Measurements from ENCODE around the gene KIAA1958.
A peak's percentile ranks its signal among the peaks of the same experiment; 100 is the strongest.

The KIAA1958 gene

GRCh38 chr9:112486221-112487007 lies at the start of gene KIAA1958:
TSS of gene KIAA1958 (plus strand) at chr9:112486827. CDS start at chr9:112574081, 87,254 bp downstream.
- peak within 1 kb of the TSS; percentile 56 for H3K27ac ChIP-seq (ENCODE audit: low read depth, low read length)
- peak within 1 kb of the TSS; percentile 70 to 79 for H3K4me3 ChIP-seq (ENCODE audit: low read depth in 1 of 2, low read length in 2 of 2)
- no peaks in the 10 kb centered on the region for H3K9me3 ChIP-seq (ENCODE audit: low read length)
- no peaks in the 10 kb centered on the region for H3K27me3 ChIP-seq (ENCODE audit: control insufficient read depth in 1 of 2, insufficient read depth in 2 of 2, low read length in 2 of 2)
- H3K4me1 ChIP-seq (ENCODE audit: insufficient read depth, low read length): peaks cover 5% of the 10 kb centered on the region
- no peaks in the 10 kb centered on the region for H3K36me3 ChIP-seq (ENCODE audit: insufficient read depth, low read length)
- H3K9ac ChIP-seq (ENCODE audit: low read length): peak within 1 kb of the TSS; percentile 5

GRCh38 chr9:112437406-112437805 lies 49.2 kb upstream of the KIAA1958 start:
- Histone ChIP-seq H3K9ac (ENCODE audit: low read length) (no peak overlapping the region), H3K27ac (ENCODE audit: low read depth, low read length) (no peak overlapping the region), H3K36me3 (ENCODE audit: insufficient read depth, low read length) (no peaks in the 10 kb centered on the region), H3K9me3 (ENCODE audit: low read length) (no peaks in the 10 kb centered on the region), H3K4me3 (ENCODE audit: low read depth in 1 of 2, low read length in 2 of 2) (no peak overlapping the region), H3K27me3 (ENCODE audit: control insufficient read depth in 1 of 2, insufficient read depth in 2 of 2, low read length in 2 of 2) (no peaks in the 10 kb centered on the region), H3K4me1 (ENCODE audit: insufficient read depth, low read length) (no peaks in the 10 kb centered on the region)

- Histone ChIP-seq H3K9me3 (ENCODE audit: low read length) (no peaks in the 10 kb centered on the region), H3K4me1 (ENCODE audit: insufficient read depth, low read length) (no peaks in the 10 kb centered on the region), H3K36me3 (ENCODE audit: insufficient read depth, low read length) (no peaks in the 10 kb centered on the region), H3K27ac (ENCODE audit: low read depth, low read length) (no peak overlapping the region), H3K27me3 (ENCODE audit: control insufficient read depth in 1 of 2, insufficient read depth in 2 of 2, low read length in 2 of 2) (no peaks in the 10 kb centered on the region), H3K4me3 (ENCODE audit: low read depth in 1 of 2, low read length in 2 of 2) (no peak overlapping the region), H3K9ac (ENCODE audit: low read length) (no peak overlapping the region)
Observed at GRCh38 chr9:112439171-112439570, 47.5 kb upstream of the KIAA1958 start.

GRCh38 chr9:112439825-112440224 lies 46.8 kb upstream of the KIAA1958 start:
- H3K4me3 ChIP-seq (ENCODE audit: low read depth in 1 of 2, low read length in 2 of 2): no peak overlapping the region
- H3K27ac ChIP-seq (ENCODE audit: low read depth, low read length): no peak overlapping the region
- no peak overlapping the region for H3K9ac ChIP-seq (ENCODE audit: low read length)
- no peaks in the 10 kb centered on the region for H3K9me3 ChIP-seq (ENCODE audit: low read length)
- no peaks in the 10 kb centered on the region for H3K27me3 ChIP-seq (ENCODE audit: control insufficient read depth in 1 of 2, insufficient read depth in 2 of 2, low read length in 2 of 2)
- no peaks in the 10 kb centered on the region for H3K4me1 ChIP-seq (ENCODE audit: insufficient read depth, low read length)
- no peaks in the 10 kb centered on the region for H3K36me3 ChIP-seq (ENCODE audit: insufficient read depth, low read length)

- Histone ChIP-seq H3K9ac (ENCODE audit: low read length) (no peak overlapping the region), H3K4me1 (ENCODE audit: insufficient read depth, low read length) (peaks cover 13% of the 10 kb centered on the region), H3K36me3 (ENCODE audit: insufficient read depth, low read length) (no peaks in the 10 kb centered on the region), H3K4me3 (ENCODE audit: low read depth in 1 of 2, low read length in 2 of 2) (no peak overlapping the region), H3K9me3 (ENCODE audit: low read length) (no peaks in the 10 kb centered on the region), H3K27me3 (ENCODE audit: control insufficient read depth in 1 of 2, insufficient read depth in 2 of 2, low read length in 2 of 2) (no peaks in the 10 kb centered on the region), H3K27ac (ENCODE audit: low read depth, low read length) (no peak overlapping the region)
Observed at GRCh38 chr9:112443200-112443599, 43.4 kb upstream of the KIAA1958 start.

GRCh38 chr9:112443636-112444035 lies 43.0 kb upstream of the KIAA1958 start:
- Histone ChIP-seq H3K4me3 (ENCODE audit: low read depth in 1 of 2, low read length in 2 of 2) (no peak overlapping the region), H3K36me3 (ENCODE audit: insufficient read depth, low read length) (no peaks in the 10 kb centered on the region), H3K27ac (ENCODE audit: low read depth, low read length) (no peak overlapping the region), H3K4me1 (ENCODE audit: insufficient read depth, low read length) (peaks cover 13% of the 10 kb centered on the region), H3K27me3 (ENCODE audit: control insufficient read depth in 1 of 2, insufficient read depth in 2 of 2, low read length in 2 of 2) (no peaks in the 10 kb centered on the region), H3K9ac (ENCODE audit: low read length) (no peak overlapping the region), H3K9me3 (ENCODE audit: low read length) (no peaks in the 10 kb centered on the region)

GRCh38 chr9:112445196-112445595 lies 41.4 kb upstream of the KIAA1958 start:
- no peak overlapping the region for H3K27ac ChIP-seq (ENCODE audit: low read depth, low read length)
- H3K9ac ChIP-seq (ENCODE audit: low read length): no peak overlapping the region
- H3K9me3 ChIP-seq (ENCODE audit: low read length): no peaks in the 10 kb centered on the region
- H3K4me3 ChIP-seq (ENCODE audit: low read depth in 1 of 2, low read length in 2 of 2): no peak overlapping the region
- no peaks in the 10 kb centered on the region for H3K27me3 ChIP-seq (ENCODE audit: control insufficient read depth in 1 of 2, insufficient read depth in 2 of 2, low read length in 2 of 2)
- H3K36me3 ChIP-seq (ENCODE audit: insufficient read depth, low read length): no peaks in the 10 kb centered on the region
- H3K4me1 ChIP-seq (ENCODE audit: insufficient read depth, low read length): peaks cover 13% of the 10 kb centered on the region

- no peaks in the 10 kb centered on the region for H3K36me3 ChIP-seq (ENCODE audit: insufficient read depth, low read length)
- H3K4me3 ChIP-seq (ENCODE audit: low read depth in 1 of 2, low read length in 2 of 2): no peak overlapping the region
- peaks cover 13% of the 10 kb centered on the region for H3K4me1 ChIP-seq (ENCODE audit: insufficient read depth, low read length)
- no peaks in the 10 kb centered on the region for H3K27me3 ChIP-seq (ENCODE audit: control insufficient read depth in 1 of 2, insufficient read depth in 2 of 2, low read length in 2 of 2)
- no peaks in the 10 kb centered on the region for H3K9me3 ChIP-seq (ENCODE audit: low read length)
- no peak overlapping the region for H3K27ac ChIP-seq (ENCODE audit: low read depth, low read length)
- H3K9ac ChIP-seq (ENCODE audit: low read length): no peak overlapping the region
Observed at GRCh38 chr9:112446080-112446479, 40.5 kb upstream of the KIAA1958 start.

GRCh38 chr9:112446526-112446925 lies 40.1 kb upstream of the KIAA1958 start:
- no peaks in the 10 kb centered on the region for H3K27me3 ChIP-seq (ENCODE audit: control insufficient read depth in 1 of 2, insufficient read depth in 2 of 2, low read length in 2 of 2)
- H3K4me1 ChIP-seq (ENCODE audit: insufficient read depth, low read length): peaks cover 13% of the 10 kb centered on the region
- H3K4me3 ChIP-seq (ENCODE audit: low read depth in 1 of 2, low read length in 2 of 2): no peak overlapping the region
- no peaks in the 10 kb centered on the region for H3K9me3 ChIP-seq (ENCODE audit: low read length)
- H3K27ac ChIP-seq (ENCODE audit: low read depth, low read length): no peak overlapping the region
- no peaks in the 10 kb centered on the region for H3K36me3 ChIP-seq (ENCODE audit: insufficient read depth, low read length)
- H3K9ac ChIP-seq (ENCODE audit: low read length): no peak overlapping the region

- Histone ChIP-seq H3K4me3 (ENCODE audit: low read depth in 1 of 2, low read length in 2 of 2) (no peak overlapping the region), H3K36me3 (ENCODE audit: insufficient read depth, low read length) (no peaks in the 10 kb centered on the region), H3K9ac (ENCODE audit: low read length) (no peak overlapping the region), H3K9me3 (ENCODE audit: low read length) (no peaks in the 10 kb centered on the region), H3K27ac (ENCODE audit: low read depth, low read length) (no peak overlapping the region), H3K27me3 (ENCODE audit: control insufficient read depth in 1 of 2, insufficient read depth in 2 of 2, low read length in 2 of 2) (no peaks in the 10 kb centered on the region), H3K4me1 (ENCODE audit: insufficient read depth, low read length) (peaks cover 13% of the 10 kb centered on the region)
Observed at GRCh38 chr9:112447283-112447761, 39.3 kb upstream of the KIAA1958 start.

- Histone ChIP-seq H3K27me3 (ENCODE audit: control insufficient read depth in 1 of 2, insufficient read depth in 2 of 2, low read length in 2 of 2) (no peaks in the 10 kb centered on the region), H3K9me3 (ENCODE audit: low read length) (no peaks in the 10 kb centered on the region), H3K4me1 (ENCODE audit: insufficient read depth, low read length) (no peaks in the 10 kb centered on the region), H3K9ac (ENCODE audit: low read length) (no peak overlapping the region), H3K4me3 (ENCODE audit: low read depth in 1 of 2, low read length in 2 of 2) (no peak overlapping the region), H3K27ac (ENCODE audit: low read depth, low read length) (no peak overlapping the region), H3K36me3 (ENCODE audit: insufficient read depth, low read length) (peaks cover 21% of the 10 kb centered on the region)
Observed at GRCh38 chr9:112462855-112463254, 23.8 kb upstream of the KIAA1958 start.

GRCh38 chr9:112465352-112465751 lies 21.3 kb upstream of the KIAA1958 start:
- Histone ChIP-seq H3K4me1 (ENCODE audit: insufficient read depth, low read length) (no peaks in the 10 kb centered on the region), H3K4me3 (ENCODE audit: low read depth in 1 of 2, low read length in 2 of 2) (no peak overlapping the region), H3K9me3 (ENCODE audit: low read length) (no peaks in the 10 kb centered on the region), H3K27ac (ENCODE audit: low read depth, low read length) (no peak overlapping the region), H3K9ac (ENCODE audit: low read length) (no peak overlapping the region), H3K36me3 (ENCODE audit: insufficient read depth, low read length) (peaks cover 14% of the 10 kb centered on the region), H3K27me3 (ENCODE audit: control insufficient read depth in 1 of 2, insufficient read depth in 2 of 2, low read length in 2 of 2) (no peaks in the 10 kb centered on the region)

Measured in muscle layer of colon (tissue), 2 donors.